Ishikawa (cell line): Measurements from ENCODE around the gene KDM2A.

Experiments used
- CEBPB ChIP-seq: IDR thresholded peaks from 2 replicates; pipeline ENCODE4 v1.6.1; 2012
- CREB1 ChIP-seq: IDR thresholded peaks from 2 replicates; pipeline ENCODE4 v1.6.1; 2012; ENCODE audit warnings: low read depth
- EGR1 ChIP-seq: IDR thresholded peaks from 2 replicates; pipeline ENCODE4 v1.6.1; 2012
- EP300 ChIP-seq: IDR thresholded peaks from 2 replicates; pipeline ENCODE4 v1.6.1; 2012; ENCODE audit warnings: borderline replicate concordance
- MAX ChIP-seq: IDR thresholded peaks from 2 replicates; pipeline ENCODE4 v1.6.1; 2012
- NFIC ChIP-seq: IDR thresholded peaks from 2 replicates; pipeline ENCODE4 v1.6.1; 2012
- RAD21 ChIP-seq: IDR thresholded peaks from 2 replicates; pipeline ENCODE4 v1.6.1; 2012; ENCODE audit warnings: low read depth
- REST ChIP-seq: IDR thresholded peaks from 2 replicates; pipeline ENCODE4 v1.6.1; 2012; ENCODE audit warnings: low read depth, mild to moderate bottlenecking
- TAF1 ChIP-seq: IDR thresholded peaks from 2 replicates; pipeline ENCODE4 v1.6.1; 2012; ENCODE audit warnings: low read depth, mild to moderate bottlenecking
- TEAD4 ChIP-seq: IDR thresholded peaks from 2 replicates; pipeline ENCODE4 v1.6.1; 2012
- YY1 ChIP-seq: IDR thresholded peaks from 2 replicates; pipeline ENCODE4 v1.6.1; 2012; ENCODE audit warnings: low read depth

GRCh38 chr11:67118181-67118766 is 789 bp upstream of the KDM2A start:
- TF ChIP-seq EGR1 = no peak
- no peak for TF ChIP-seq REST
- TF ChIP-seq TEAD4 = no peak
- no peak for TF ChIP-seq YY1
- no peak for TF ChIP-seq CEBPB
- TF ChIP-seq TAF1 = no peak
- TF ChIP-seq MAX = no peak
- TF ChIP-seq RAD21 = no peak
- TF ChIP-seq NFIC = no peak
- no peak for TF ChIP-seq EP300
- no peak for TF ChIP-seq CREB1
